CD4-positive, CD25-positive, alpha-beta regulatory T cell (primary cell): ENCODE results near the gene REEP5. TPM values are rescaled to one million over a fixed set of nuclear protein-coding genes. Genes with fewer than 3 reads are reported as not detected.

Source experiments
- polyA plus RNA-seq, 4 donors: library from polyadenylated mRNA; unstranded; fragments of 300-500 nt; fragmentation: Illumina TruSeq; gene quantifications; one replicate each; pipeline ENCODE4 v1.2.3, GENCODE V29; 2021
- total RNA-seq: library from RNA; stranded (reverse); gene quantifications from one replicate; pipeline ENCODE4 v1.2.3, GENCODE V29; 2022

REEP5 gene
- total and polyA plus RNA-seq, 5 donors from 2014 or later, result 45.6 to 170 (median 83.4) TPM

Other genes with a start within 250 kb of the REEP5 start
- 40.5 TPM for gene APC, start 184.3 kb downstream of the REEP5 start, total RNA-seq
- 10 to 100 TPM in 3 of 4 donors, 1 to 10 TPM in 1; 7.6 to 21.7 (median 17.7) TPM for gene APC, start 184.3 kb downstream of the REEP5 start, polyA plus RNA-seq
- gene SRP19, start 60.9 kb downstream of the REEP5 start, total RNA-seq, result 41.0 TPM
- gene SRP19, start 60.9 kb downstream of the REEP5 start, polyA plus RNA-seq, result 100 to 1,000 TPM; 171 to 215 (median 181) TPM
- gene DCP2, start 54.6 kb upstream of the REEP5 start, total RNA-seq, result 149 TPM
- gene DCP2, start 54.6 kb upstream of the REEP5 start, polyA plus RNA-seq, result 10 to 100 TPM; 60.7 to 96.4 (median 66.9) TPM